HEK293 (cell line): ENCODE measurements around the gene C1orf52.

Experiments
- CTCF ChIA-PET: fragments of 350-600 bp; formaldehyde crosslinking; extraction: SDS; loops from one replicate; lab custom pipeline; 2021; ENCODE audit warnings: antibody characterized with exemption; lab: Yijun Ruan, JAX
- POLR2A ChIA-PET: fragments of 300-600 bp; formaldehyde crosslinking; extraction: SDS; loops from one replicate; lab custom pipeline; 2020; ENCODE audit warnings: antibody characterized with exemption, inconsistent platforms; lab: Yijun Ruan, JAX
- H3K27ac ChIP-seq: fragments of 200-500 bp; sonication (Bioruptor generic); 2 replicates; pipeline ENCODE4 v1.5.1; 2014; ENCODE audit warnings: low read depth, low read length, control low read depth, inconsistent platforms; ENCODE audit errors: extremely low read depth
- H3K36me3 ChIP-seq, 2 experiments: fragments of 200-500 bp in 1 of 2; sonication (Bioruptor generic) in 1 of 2; 1 replicate in 1 of 2; 2 replicates in 1 of 2; pipeline ENCODE4 v1.5.1; 2014 to 2017; ENCODE audit warnings: inconsistent platforms in 2 of 2, low read length in 2 of 2; ENCODE audit not compliant: control insufficient read depth in 2 of 2, insufficient read depth in 1 of 2
- H3K4me1 ChIP-seq: fragments of 200-500 bp; sonication (Bioruptor generic); 2 replicates; pipeline ENCODE4 v1.5.1; 2014; ENCODE audit warnings: mild to moderate bottlenecking, low read length, inconsistent platforms; ENCODE audit not compliant: control insufficient read depth, insufficient read depth
- H3K4me3 ChIP-seq: 2 replicates; pipeline ENCODE4 v1.5.1; 2011; ENCODE audit warnings: low read depth, mild to moderate bottlenecking, control low read depth, low read length, moderate library complexity
- H3K9me3 ChIP-seq: fragments of 200-500 bp; sonication (Bioruptor generic); 2 replicates; pipeline ENCODE4 v1.5.1; 2014; ENCODE audit warnings: low read depth, low read length, inconsistent platforms; ENCODE audit not compliant: control insufficient read depth, insufficient read depth
- PATZ1 ChIP-seq: fragments of 450-650 bp; formaldehyde crosslinking; IDR thresholded peaks from 2 replicates; pipeline ENCODE4 v1.5.1; 2016; ENCODE audit warnings: missing biosample characterization, missing genetic modification characterization
- PRDM2 ChIP-seq: fragments of 450-650 bp; formaldehyde crosslinking; IDR thresholded peaks from 2 replicates; pipeline ENCODE4 v1.5.1; 2016; ENCODE audit warnings: missing biosample characterization, missing genetic modification characterization, borderline replicate concordance
- SETDB1 ChIP-seq: IDR thresholded peaks from one replicate; pipeline ENCODE4 v1.6.1; 2017; ENCODE audit warnings: mild to moderate bottlenecking, low read length, moderate library complexity, mixed read lengths; ENCODE audit not compliant: insufficient read length
- ZBTB11 ChIP-seq: fragments of 450-650 bp; formaldehyde crosslinking; conservative IDR thresholded peaks from 2 replicates; pipeline ENCODE4 v1.5.1; 2016; ENCODE audit warnings: low read depth, missing biosample characterization, missing genetic modification characterization
- ZBTB17 ChIP-seq: fragments of 450-650 bp; formaldehyde crosslinking; IDR thresholded peaks from 2 replicates; pipeline ENCODE4 v1.5.1; 2016; ENCODE audit warnings: missing biosample characterization, missing genetic modification characterization
- ZNF2 ChIP-seq: fragments of 450-650 bp; formaldehyde crosslinking; IDR thresholded peaks from 2 replicates; pipeline ENCODE4 v1.5.1; 2016; ENCODE audit warnings: missing biosample characterization, missing genetic modification characterization
- ZNF311 ChIP-seq: fragments of 450-650 bp; formaldehyde crosslinking; IDR thresholded peaks from 2 replicates; pipeline ENCODE4 v1.5.1; 2017; ENCODE audit warnings: missing biosample characterization, missing genetic modification characterization, borderline replicate concordance
- ZNF416 ChIP-seq: fragments of 450-650 bp; formaldehyde crosslinking; IDR thresholded peaks from 2 replicates; pipeline ENCODE4 v1.5.1; 2016; ENCODE audit warnings: missing biosample characterization, missing genetic modification characterization
- ZNF624 ChIP-seq: fragments of 450-650 bp; formaldehyde crosslinking; IDR thresholded peaks from 2 replicates; pipeline ENCODE4 v1.5.1; 2017; ENCODE audit warnings: missing biosample characterization, missing genetic modification characterization

The C1orf52 gene

GRCh38 chr1:85276215-85276977 is 16.9 kb upstream of the C1orf52 start, which contains the start of gene BCL10 (continued):
- no peak for TF ChIP-seq PRDM2 (tag by site-specific recombination)
- peak; percentile 0 for TF ChIP-seq SETDB1
- TF ChIP-seq PATZ1 (tag by site-specific recombination): peak; percentile 92
- TF ChIP-seq ZNF624 (tag by site-specific recombination): no peak
- no peak for TF ChIP-seq ZNF416 (tag by site-specific recombination)
- TF ChIP-seq, all 188 proteins: peak for 64

- peak overlapping the region; percentile 91 for H3K27ac ChIP-seq
- H3K4me3 ChIP-seq: peak overlapping the region; percentile 89
- no peaks in the 10 kb centered on the region for H3K9me3 ChIP-seq
- peaks cover 8% of the 10 kb centered on the region for H3K4me1 ChIP-seq
- H3K36me3 ChIP-seq: peaks cover under 1 to 17% of the 10 kb centered on the region in 2 experiments; a peak in 1 of 3 replicates
- CTCF ChIA-PET: interaction anchor here (0.6 to 3.0 kb wide), 6 partner anchors 16 to 1214 kb away, joined by 3 to 31 read pairs (median 4); partner anchors contain the start of gene C1orf52
- TF ChIP-seq ZBTB11 (tag by site-specific recombination) (no peak), ZNF2 (0 out of 2 replicates have a peak, but pooled peaks have one; percentile 63), ZNF311 (tag by site-specific recombination) (no peak), ZBTB17 (peak; percentile 54; the same call in 1 of the 2 replicates)
- POLR2A ChIA-PET: interaction anchor here (0.8 to 2.7 kb wide), 16 partner anchors 7 to 432 kb away, joined by 3 to 30 read pairs (median 4); partner anchors contain the start of genes C1orf52, CCN1, MCOLN2 and MCOLN3
Measured at GRCh38 chr1:85275701-85276214, 16.3 kb upstream of the C1orf52 start.
